ENCODE results near the gene TRIM41.
A peak's percentile ranks its signal among the peaks of the same experiment; 100 is the strongest.

Gene TRIM41

DNA sequence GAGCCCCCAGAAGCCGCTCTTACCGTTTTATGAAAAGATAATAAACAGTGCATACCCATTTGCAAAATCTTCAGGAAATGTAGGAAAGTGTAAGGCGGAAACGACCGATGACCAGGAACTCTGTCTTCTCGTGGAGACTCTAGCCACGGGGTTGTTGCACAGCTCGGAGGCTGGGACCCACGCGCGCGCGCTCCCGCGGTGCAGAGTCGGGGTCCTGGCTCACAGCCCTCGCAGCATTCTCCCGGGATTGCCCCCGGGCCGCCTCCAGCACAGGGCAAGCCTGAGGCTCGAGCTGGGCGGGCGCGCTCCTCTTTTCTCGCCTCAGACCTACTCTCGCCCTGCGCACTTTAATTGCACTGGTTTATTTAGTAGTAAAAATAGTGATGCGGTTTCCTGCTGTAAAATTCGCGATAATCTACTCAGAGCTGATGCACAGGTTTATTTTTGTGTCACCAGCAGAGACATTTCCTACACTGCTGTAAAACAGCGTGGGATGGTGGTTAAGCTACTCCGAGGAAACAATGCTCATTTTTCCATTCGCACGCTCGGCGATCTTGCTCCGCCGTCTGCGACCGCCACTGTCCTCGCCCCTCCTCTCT lies 33.6 kb upstream of the TRIM41 start:
- TF ChIP-seq, protein P1, sequence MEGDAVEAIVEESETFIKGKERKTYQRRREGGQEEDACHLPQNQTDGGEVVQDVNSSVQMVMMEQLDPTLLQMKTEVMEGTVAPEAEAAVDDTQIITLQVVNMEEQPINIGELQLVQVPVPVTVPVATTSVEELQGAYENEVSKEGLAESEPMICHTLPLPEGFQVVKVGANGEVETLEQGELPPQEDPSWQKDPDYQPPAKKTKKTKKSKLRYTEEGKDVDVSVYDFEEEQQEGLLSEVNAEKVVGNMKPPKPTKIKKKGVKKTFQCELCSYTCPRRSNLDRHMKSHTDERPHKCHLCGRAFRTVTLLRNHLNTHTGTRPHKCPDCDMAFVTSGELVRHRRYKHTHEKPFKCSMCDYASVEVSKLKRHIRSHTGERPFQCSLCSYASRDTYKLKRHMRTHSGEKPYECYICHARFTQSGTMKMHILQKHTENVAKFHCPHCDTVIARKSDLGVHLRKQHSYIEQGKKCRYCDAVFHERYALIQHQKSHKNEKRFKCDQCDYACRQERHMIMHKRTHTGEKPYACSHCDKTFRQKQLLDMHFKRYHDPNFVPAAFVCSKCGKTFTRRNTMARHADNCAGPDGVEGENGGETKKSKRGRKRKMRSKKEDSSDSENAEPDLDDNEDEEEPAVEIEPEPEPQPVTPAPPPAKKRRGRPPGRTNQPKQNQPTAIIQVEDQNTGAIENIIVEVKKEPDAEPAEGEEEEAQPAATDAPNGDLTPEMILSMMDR (IDR thresholded peaks at IDR 0.05; ENCODE audit: insufficient read depth, low read depth, low read length, missing control alignments), result no peak
- peak; percentile 29 for DNase-seq (ENCODE audit: low read depth)

DNA sequence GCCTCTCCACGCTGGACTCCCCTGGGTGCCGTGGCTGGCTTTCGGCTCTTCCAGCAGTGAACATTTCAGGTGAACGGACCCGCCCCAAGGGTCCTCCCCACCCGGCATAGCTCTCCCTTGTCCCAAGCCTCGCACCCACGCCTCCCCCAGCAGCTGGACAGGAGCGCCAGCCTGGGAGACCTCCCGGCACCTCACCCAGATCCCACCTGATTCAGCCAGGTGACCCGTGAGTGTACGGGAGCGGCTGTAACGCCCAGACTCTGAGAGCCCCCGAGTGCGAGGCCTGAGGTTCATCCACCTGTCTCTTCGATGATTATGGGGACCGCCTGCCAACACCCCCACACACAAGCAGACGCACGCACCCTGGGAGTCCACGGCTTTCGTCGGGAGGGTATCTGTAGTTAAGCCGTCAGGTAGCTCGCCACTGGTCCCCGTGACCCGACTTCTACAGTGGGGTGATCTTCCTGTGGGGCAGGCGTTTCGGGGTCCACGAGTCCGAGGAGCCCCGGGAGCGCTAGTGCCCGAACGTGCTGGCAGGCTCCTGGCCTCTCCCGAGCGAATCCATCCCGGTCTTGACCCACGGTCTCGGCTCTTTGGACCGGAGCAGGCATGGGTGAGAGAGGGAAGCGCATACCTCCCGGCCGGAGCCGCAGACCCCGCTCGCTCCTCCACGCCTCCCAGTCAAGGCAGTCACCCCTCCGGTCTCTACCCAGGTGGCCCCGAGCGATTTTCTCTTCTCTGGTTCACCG lies 32.9 kb upstream of the TRIM41 start:
- DNase-seq (ENCODE audit: low read depth), result no peak
- TF ChIP-seq, protein P1 (IDR thresholded peaks at IDR 0.05; ENCODE audit: insufficient read depth, low read depth, low read length, missing control alignments), result no peak

More for the DNA sequence above, 33.6 kb upstream of the TRIM41 start:
- peak overlapping the region; percentile 83 for H3K4me3 ChIP-seq (ENCODE audit: low read length)

DNA sequence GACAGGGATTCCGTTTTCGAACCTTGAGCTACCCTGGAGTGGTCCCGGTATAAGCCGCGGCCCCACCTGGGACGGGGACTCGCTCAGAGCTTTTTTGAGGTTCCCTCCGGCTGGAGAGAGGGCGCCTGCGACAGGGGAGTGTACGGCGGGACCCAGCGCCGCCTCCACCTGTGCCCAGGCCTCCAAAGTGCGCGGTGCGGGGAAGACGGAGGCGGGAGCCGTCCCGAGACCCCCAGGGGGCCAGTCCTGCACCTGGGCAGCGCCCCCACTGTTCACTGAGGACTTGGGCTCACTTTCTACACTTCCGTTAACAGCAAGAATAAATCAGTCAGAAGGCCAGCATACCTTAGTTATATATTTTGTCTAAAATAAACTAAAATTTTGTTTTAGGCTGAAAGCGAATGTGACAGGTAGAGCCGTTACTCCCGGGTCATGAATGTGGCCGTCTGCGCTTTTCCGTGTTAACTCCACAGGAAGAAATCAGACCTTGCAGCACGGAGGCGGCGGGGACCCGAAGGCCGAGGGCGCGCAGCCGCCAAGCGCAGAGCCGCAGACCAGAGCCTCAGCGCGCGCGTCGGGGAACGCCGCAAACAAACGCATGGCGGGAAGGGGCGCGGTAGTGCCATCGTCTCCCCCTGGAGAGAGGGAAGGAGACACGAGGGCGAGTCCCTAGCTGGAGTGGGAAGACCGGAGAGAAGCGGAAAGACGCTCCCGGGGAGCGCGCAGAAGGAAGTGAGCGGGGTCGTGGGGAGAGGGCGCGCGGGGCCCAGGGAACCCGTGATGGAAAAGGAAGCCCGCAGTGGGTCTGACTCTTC lies 32.2 kb upstream of the TRIM41 start:
- TF ChIP-seq, protein P1 (IDR thresholded peaks at IDR 0.05; ENCODE audit: insufficient read depth, low read depth, low read length, missing control alignments), result no peak
- DNase-seq (ENCODE audit: low read depth), result peak; percentile 52
- peak overlapping the region; percentile 83 for H3K4me3 ChIP-seq (ENCODE audit: low read length)

More for the DNA sequence above, 32.9 kb upstream of the TRIM41 start:
- peak overlapping the region; percentile 83 for H3K4me3 ChIP-seq (ENCODE audit: low read length)

DNA sequence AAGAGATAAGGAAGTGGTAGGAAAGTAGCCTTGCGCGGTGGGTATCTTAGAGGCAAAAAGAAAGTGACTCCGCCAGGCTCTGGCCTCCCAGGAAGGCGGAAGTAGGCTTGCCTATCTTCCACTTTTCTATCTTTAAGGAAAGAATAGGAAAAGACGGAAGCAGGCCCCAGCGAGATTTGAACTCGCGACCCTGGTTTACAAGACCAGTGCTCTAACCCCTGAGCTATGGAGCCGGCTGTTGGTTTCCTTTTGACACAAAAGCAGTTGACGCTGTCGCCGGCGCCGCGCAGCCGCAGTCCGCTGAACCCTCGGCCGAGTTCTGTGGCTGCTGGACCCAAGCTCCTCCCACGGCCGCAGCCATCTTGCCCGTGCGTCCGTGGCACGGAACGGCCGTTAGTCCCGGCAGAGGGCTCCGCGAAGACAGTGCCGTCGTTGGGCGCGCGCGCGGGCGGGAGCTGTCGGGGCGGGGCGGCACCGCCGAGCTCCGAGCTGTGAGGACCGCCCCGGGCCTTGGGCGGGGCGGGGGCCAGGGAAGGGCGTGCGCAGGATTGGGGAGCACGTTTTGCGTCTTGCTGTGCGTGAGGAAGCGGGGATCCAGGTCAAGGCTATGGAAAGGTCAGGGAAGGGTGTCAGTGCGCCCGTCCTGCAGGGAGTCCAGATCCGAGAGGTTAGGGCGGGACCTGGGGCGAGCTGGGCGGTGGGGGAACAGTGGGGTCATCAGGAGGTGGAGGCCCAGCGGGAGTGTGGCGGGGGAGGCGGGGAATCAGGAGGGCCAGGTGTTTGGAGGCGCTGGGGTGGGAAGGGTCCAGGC lies 31.4 kb upstream of the TRIM41 start:
- H3K4me3 ChIP-seq (ENCODE audit: low read length), result peak overlapping the region; percentile 83
- DNase-seq (ENCODE audit: low read depth), result peak; percentile 94
- TF ChIP-seq, protein P1 (IDR thresholded peaks at IDR 0.05; ENCODE audit: insufficient read depth, low read depth, low read length, missing control alignments), result no peak

DNA sequence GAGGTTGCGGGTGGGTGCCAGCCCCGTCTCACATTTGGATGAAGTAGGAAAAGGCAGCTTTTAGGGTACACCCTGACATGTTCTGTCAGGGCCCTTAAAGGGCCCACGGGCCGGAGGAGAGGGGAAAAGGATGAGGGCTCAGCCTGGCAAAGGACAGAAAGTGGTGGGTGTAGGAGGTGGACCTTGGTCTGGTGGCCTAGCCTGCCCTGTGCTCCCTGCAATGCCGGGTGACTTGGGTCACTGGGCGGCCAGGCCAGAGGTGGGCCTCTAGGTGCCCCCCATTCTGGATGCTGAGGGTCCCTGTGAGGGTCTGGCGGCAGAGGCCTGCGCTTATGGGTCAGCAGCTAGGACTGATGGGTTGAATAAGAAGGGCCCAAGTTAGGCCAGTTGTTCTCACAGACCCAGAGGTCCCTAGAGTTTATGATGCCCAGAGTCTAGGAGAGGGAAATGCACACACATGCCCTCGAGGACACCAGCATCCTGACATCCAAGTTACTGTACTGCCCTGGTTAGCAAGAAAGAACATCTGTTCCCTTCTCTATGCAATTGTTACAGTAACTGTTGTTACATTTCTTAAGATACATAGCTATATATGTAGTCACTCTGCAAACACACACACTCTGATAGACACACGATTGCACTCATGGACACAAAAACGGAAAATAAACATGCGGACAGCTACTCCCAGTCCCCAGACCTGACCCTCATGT lies 30.6 kb upstream of the TRIM41 start:
- TF ChIP-seq, protein P1 (IDR thresholded peaks at IDR 0.05; ENCODE audit: insufficient read depth, low read depth, low read length, missing control alignments), result no peak
- DNase-seq (ENCODE audit: low read depth), result peak; percentile 30

DNA sequence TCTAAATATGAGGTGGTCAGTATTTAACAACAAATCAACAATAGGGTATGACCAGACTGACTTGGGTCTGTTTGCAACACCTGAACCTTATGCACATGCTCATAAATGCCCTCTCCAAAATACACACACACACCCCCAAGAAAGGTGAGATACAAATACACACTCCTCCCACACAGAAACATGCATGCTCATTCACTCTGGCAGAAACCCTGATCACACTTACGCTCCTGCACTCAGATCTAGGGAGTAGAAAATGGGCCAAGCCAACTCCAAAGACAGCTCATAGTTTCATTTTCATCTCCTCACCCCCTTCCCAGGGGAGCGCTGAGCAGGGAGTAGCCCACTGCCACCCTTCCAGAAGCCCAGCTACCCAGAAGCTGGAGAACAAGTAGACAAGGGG lies 29.4 kb upstream of the TRIM41 start:
- no peak overlapping the region for H3K4me3 ChIP-seq (ENCODE audit: low read length)
- DNase-seq (ENCODE audit: low read depth), result no peak
- TF ChIP-seq, protein P1 (IDR thresholded peaks at IDR 0.05; ENCODE audit: insufficient read depth, low read depth, low read length, missing control alignments), result no peak

More for the DNA sequence above, 30.6 kb upstream of the TRIM41 start:
- peak overlapping the region; percentile 83 for H3K4me3 ChIP-seq (ENCODE audit: low read length)
